DMS53 treated with DMSO at 0.1 percent for 48 hours (cell line): ENCODE measurements around the gene SUCNR1.
"Not testable (repeated sequence)": the region's sequence is repeated elsewhere in the genome, so short reads cannot be mapped to it uniquely, and the experiment has no call there.

ENCODE experiments used
- DNase-seq: peaks from one replicate; lab custom pipeline; 2025; ENCODE audit not compliant: unreplicated experiment; lab: John Stamatoyannopoulos, UW

Gene SUCNR1

GRCh38 chr3:151871639-151872468, 1.6 kb upstream of the SUCNR1 start:
- no peak for DNase-seq

GRCh38 chr3:151874079-151874478, 636 bp downstream of the SUCNR1 start:
- DNase-seq = not testable (repeated sequence)

GRCh38 chr3:151875759-151876158, 2.3 kb downstream of the SUCNR1 start:
- peak; percentile 52 for DNase-seq

GRCh38 chr3:151877269-151877668, 3.8 kb downstream of the SUCNR1 start:
- DNase-seq = no peak

GRCh38 chr3:151878465-151878864, 5.0 kb downstream of the SUCNR1 start:
- DNase-seq = no peak

- DNase-seq = no peak
These were observed 5.6 kb downstream of the SUCNR1 start for GRCh38 chr3:151879037-151879436.

GRCh38 chr3:151879679-151880415, 6.4 kb downstream of the SUCNR1 start:
- no peak for DNase-seq

- DNase-seq = no peak
These were observed 6.9 kb downstream of the SUCNR1 start for GRCh38 chr3:151880416-151880690.

- DNase-seq = no peak
These were observed 7.7 kb downstream of the SUCNR1 start for GRCh38 chr3:151881137-151881536.

GRCh38 chr3:151885397-151885796, 12.0 kb downstream of the SUCNR1 start:
- DNase-seq = not testable (repeated sequence)

GRCh38 chr3:151887450-151888211, 14.2 kb downstream of the SUCNR1 start:
- DNase-seq = not testable (repeated sequence)

GRCh38 chr3:151890721-151891141, 17.3 kb downstream of the SUCNR1 start:
- DNase-seq = peak; percentile 91

GRCh38 chr3:151891721-151892120, 18.3 kb downstream of the SUCNR1 start:
- DNase-seq = no peak

- DNase-seq = no peak
These were observed 20.8 kb downstream of the SUCNR1 start for GRCh38 chr3:151894219-151894618.

GRCh38 chr3:151895478-151896241, 22.2 kb downstream of the SUCNR1 start:
- no peak for DNase-seq

GRCh38 chr3:151896246-151897012, 23.0 kb downstream of the SUCNR1 start:
- DNase-seq = no peak

- not testable (repeated sequence) for DNase-seq
These were observed 24.7 kb downstream of the SUCNR1 start for GRCh38 chr3:151898121-151898520.

GRCh38 chr3:151898564-151899261, 25.3 kb downstream of the SUCNR1 start:
- DNase-seq = not testable (repeated sequence)

GRCh38 chr3:151899996-151900395, 26.6 kb downstream of the SUCNR1 start:
- no peak for DNase-seq

GRCh38 chr3:151900460-151900859, 27.0 kb downstream of the SUCNR1 start:
- DNase-seq = no peak
